GM23338 (cell line): Measurements from ENCODE around the gene RAB3IL1. TPM values are rescaled to one million over a fixed set of nuclear protein-coding genes. Genes with fewer than 3 reads are reported as not detected.

Experiments
- ATAC-seq: fragments of 200-7000 bp; cut with Tn5 transposase; 3 replicates; pipeline ENCODE4 v1.9.1; 2020
- DNase-seq: peaks from one replicate; pipeline ENCODE4 v3.0.0-alpha.2; 2015; ENCODE audit warnings: low spot score
- H2AFZ ChIP-seq: fragments of 200-600 bp; sonication (generic); 2 replicates; pipeline ENCODE4 v1.8.0; 2016; ENCODE audit warnings: antibody characterized with exemption, mild to moderate bottlenecking, moderate library complexity
- H3F3A ChIP-seq: fragments of 200-600 bp; sonication (generic); replicated peaks from 2 replicates; pipeline ENCODE4 v1.8.0; 2017; ENCODE audit warnings: antibody characterized with exemption, mixed run types, low read depth
- H3K27ac ChIP-seq: fragments of 200-600 bp; sonication (generic); 2 replicates; pipeline ENCODE4 v1.6.1; 2016; ENCODE audit warnings: low read depth
- H3K27me3 ChIP-seq: fragments of 200-600 bp; sonication (generic); 2 replicates; pipeline ENCODE4 v1.8.0; 2016; ENCODE audit warnings: mild to moderate bottlenecking, mixed run types, moderate library complexity; ENCODE audit not compliant: insufficient read depth
- H3K36me3 ChIP-seq: fragments of 200-600 bp; sonication (generic); 2 replicates; pipeline ENCODE4 v1.8.0; 2016; ENCODE audit warnings: mild to moderate bottlenecking; ENCODE audit not compliant: insufficient read depth
- H3K4me1 ChIP-seq: fragments of 200-600 bp; sonication (generic); 2 replicates; pipeline ENCODE4 v1.8.0; 2016; ENCODE audit warnings: mild to moderate bottlenecking, moderate library complexity; ENCODE audit not compliant: insufficient read depth
- H3K4me2 ChIP-seq: fragments of 200-600 bp; sonication (generic); 2 replicates; pipeline ENCODE4 v1.7.1; 2017; ENCODE audit warnings: mixed run types
- H3K4me3 ChIP-seq: fragments of 200-600 bp; sonication (generic); 2 replicates; pipeline ENCODE4 v1.6.1; 2016; ENCODE audit warnings: mixed run types
- H3K79me2 ChIP-seq: fragments of 200-600 bp; sonication (generic); replicated peaks from 2 replicates; pipeline ENCODE4 v1.8.0; 2017; ENCODE audit warnings: mild to moderate bottlenecking; ENCODE audit not compliant: insufficient read depth
- H3K9me2 ChIP-seq: fragments of 200-600 bp; sonication (generic); 2 replicates; pipeline ENCODE4 v1.8.0; 2017; ENCODE audit not compliant: insufficient read depth
- H4K20me1 ChIP-seq: fragments of 200-600 bp; sonication (generic); replicated peaks from 2 replicates; pipeline ENCODE4 v1.8.0; 2017; ENCODE audit warnings: mild to moderate bottlenecking; ENCODE audit not compliant: insufficient read depth
- H3K27ac Mint-ChIP-seq: 2 replicates; pipeline ENCODE4 v1.8.0; 2020; ENCODE audit warnings: inconsistent platforms, mild to moderate bottlenecking, moderate library complexity, mixed read lengths
- H3K27me3 Mint-ChIP-seq: 3 replicates; pipeline ENCODE4 v1.8.0; 2022; ENCODE audit warnings: low read depth, mild to moderate bottlenecking, moderate library complexity, mixed read lengths, inconsistent platforms; ENCODE audit not compliant: insufficient read depth, poor library complexity
- H3K36me3 Mint-ChIP-seq: 3 replicates; pipeline ENCODE4 v1.8.0; 2021; ENCODE audit warnings: low read depth, mild to moderate bottlenecking, inconsistent platforms, moderate library complexity, mixed read lengths
- H3K4me1 Mint-ChIP-seq: 3 replicates; pipeline ENCODE4 v1.8.0; 2020; ENCODE audit warnings: mild to moderate bottlenecking, inconsistent platforms, mixed read lengths
- H3K4me3 Mint-ChIP-seq: 3 replicates; pipeline ENCODE4 v1.8.0; 2021; ENCODE audit warnings: moderate library complexity, mild to moderate bottlenecking, inconsistent platforms, mixed read lengths
- H3K9me3 Mint-ChIP-seq: 3 replicates; pipeline ENCODE4 v1.8.0; 2020; ENCODE audit warnings: moderate library complexity, mild to moderate bottlenecking, inconsistent platforms, mixed read lengths
- CREB1 ChIP-seq: fragments of 250-450 bp; sonication (Bioruptor Pico); IDR thresholded peaks from 2 replicates; pipeline ENCODE4 v1.5.0; 2020; ENCODE audit warnings: low read depth, mild to moderate bottlenecking, moderate library complexity
- EZH2 ChIP-seq: fragments of 200-600 bp; sonication (generic); IDR thresholded peaks from one replicate; pipeline ENCODE4 v1.8.0; 2017; ENCODE audit warnings: antibody characterized with exemption, mild to moderate bottlenecking, low read depth; ENCODE audit not compliant: unreplicated experiment
- EZH2phosphoT487 ChIP-seq: fragments of 200-600 bp; sonication (generic); IDR thresholded peaks from one replicate; pipeline ENCODE4 v1.8.1; 2018; ENCODE audit warnings: antibody characterized with exemption; ENCODE audit not compliant: unreplicated experiment
- JUNB ChIP-seq: IDR thresholded peaks from one replicate; pipeline ENCODE4 v1.6.1; 2016; ENCODE audit warnings: antibody characterized with exemption; ENCODE audit not compliant: unreplicated experiment
- NANOG ChIP-seq: IDR thresholded peaks from 2 replicates; pipeline ENCODE4 v1.6.1; 2016; ENCODE audit warnings: antibody characterized with exemption, borderline replicate concordance
- POLR2AphosphoS5 ChIP-seq: IDR thresholded peaks from 2 replicates; pipeline ENCODE4 v1.6.1; 2016; ENCODE audit warnings: antibody characterized with exemption, low read depth
- STAT1 ChIP-seq: IDR thresholded peaks from one replicate; pipeline ENCODE4 v1.6.1; 2016; ENCODE audit warnings: antibody characterized with exemption; ENCODE audit not compliant: unreplicated experiment
- ZNF114 ChIP-seq: fragments of 250-450 bp; sonication (Bioruptor Pico); IDR thresholded peaks from 2 replicates; pipeline ENCODE4 v1.5.0; 2020; ENCODE audit warnings: mild to moderate bottlenecking, moderate library complexity
- ZNF331 ChIP-seq: fragments of 250-450 bp; sonication (Bioruptor Pico); IDR thresholded peaks from 2 replicates; pipeline ENCODE4 v1.5.0; 2020; ENCODE audit warnings: low read depth, mild to moderate bottlenecking, moderate library complexity
- polyA plus RNA-seq: library from polyadenylated mRNA; unstranded; fragments of >200 nt; fragmentation: Nextera tagmentation; extraction: Ambion mirVana; gene quantifications from 2 replicates; pipeline ENCODE4 v1.2.1, GENCODE V29; 2016
- total RNA-seq: library from RNA; depleted of rRNA; stranded (reverse); fragments of >200 nt; shearing (Covaris generic); gene quantifications from 2 replicates; pipeline ENCODE4 v1.2.3, GENCODE V29; 2014
- TF ChIP-seq, protein P1 (sequence below): IDR thresholded peaks from 2 replicates; pipeline ENCODE4 v1.6.1; 2016; ENCODE audit warnings: antibody characterized with exemption
- TF ChIP-seq, protein P2 (sequence below): fragments of 250-450 bp; sonication (Bioruptor Pico); IDR thresholded peaks from 2 replicates; pipeline ENCODE4 v1.5.0; 2020; ENCODE audit warnings: mild to moderate bottlenecking, moderate library complexity
- TF ChIP-seq, protein P3 (sequence below), 2 experiments: fragments of 200-600 bp in 1 of 2; sonication (generic) in 1 of 2; conservative IDR thresholded peaks; 2 replicates each; pipeline versions ENCODE4 v1.5.1 to v1.6.1; 2016 to 2017; ENCODE audit warnings: antibody characterized with exemption in 2 of 2, low read depth in 2 of 2, mild to moderate bottlenecking in 2 of 2, moderate library complexity in 1 of 2
- TF ChIP-seq, protein P4 (sequence below): IDR thresholded peaks from one replicate; pipeline ENCODE4 v1.6.1; 2018; ENCODE audit warnings: antibody characterized with exemption; ENCODE audit not compliant: unreplicated experiment

The RAB3IL1 gene
- total and polyA plus RNA-seq, 2 experiments from 2014 or later = 2.7 to 3.4 TPM

DNA sequence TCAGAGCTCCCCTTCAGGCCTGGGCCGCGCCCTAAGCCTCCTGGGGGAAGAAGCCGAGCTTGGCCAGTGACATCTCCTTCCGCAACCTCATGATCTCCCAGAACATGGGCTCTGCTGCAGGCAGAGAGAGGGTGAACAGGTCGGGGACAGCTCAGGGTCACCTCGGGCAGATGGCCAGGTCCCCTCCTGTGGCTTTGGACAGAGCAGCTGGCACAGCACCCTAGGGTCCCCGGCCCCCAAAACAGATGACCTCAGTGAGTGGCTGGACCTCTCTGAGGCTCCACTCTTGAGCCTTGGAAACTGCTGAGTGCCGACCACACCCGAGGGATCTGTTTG, 19.2 kb downstream of the RAB3IL1 start:
- Mint-ChIP-seq H3K4me3 (no peak overlapping the region), H3K4me1 (peaks cover 23% of the 10 kb centered on the region), H3K27me3 (peaks cover 10% of the 10 kb centered on the region), H3K36me3 (no peaks in the 10 kb centered on the region; the same call in 2 of the 3 replicates), H3K27ac (no peak overlapping the region), H3K9me3 (no peaks in the 10 kb centered on the region; the same call in 2 of the 3 replicates)
- Histone ChIP-seq H4K20me1 (no peaks in the 10 kb centered on the region), H3K4me1 (peaks cover 7% of the 10 kb centered on the region; the same call in 1 of the 2 replicates), H2AFZ (no peak overlapping the region), H3K4me2 (no peak overlapping the region), H3K9me2 (no peaks in the 10 kb centered on the region), H3K36me3 (no peaks in the 10 kb centered on the region), H3K27ac (no peak overlapping the region), H3K79me2 (no peaks in the 10 kb centered on the region), H3K4me3 (no peak overlapping the region), H3K27me3 (no peaks in the 10 kb centered on the region), H3F3A (no peaks in the 10 kb centered on the region)
- no peak for ATAC-seq
- no peak for TF ChIP-seq EZH2phosphoT487
- TF ChIP-seq NANOG = no peak
- TF ChIP-seq POLR2AphosphoS5 = no peak
- TF ChIP-seq ZNF331 = no peak
- TF ChIP-seq JUNB = no peak
- TF ChIP-seq, protein P1, sequence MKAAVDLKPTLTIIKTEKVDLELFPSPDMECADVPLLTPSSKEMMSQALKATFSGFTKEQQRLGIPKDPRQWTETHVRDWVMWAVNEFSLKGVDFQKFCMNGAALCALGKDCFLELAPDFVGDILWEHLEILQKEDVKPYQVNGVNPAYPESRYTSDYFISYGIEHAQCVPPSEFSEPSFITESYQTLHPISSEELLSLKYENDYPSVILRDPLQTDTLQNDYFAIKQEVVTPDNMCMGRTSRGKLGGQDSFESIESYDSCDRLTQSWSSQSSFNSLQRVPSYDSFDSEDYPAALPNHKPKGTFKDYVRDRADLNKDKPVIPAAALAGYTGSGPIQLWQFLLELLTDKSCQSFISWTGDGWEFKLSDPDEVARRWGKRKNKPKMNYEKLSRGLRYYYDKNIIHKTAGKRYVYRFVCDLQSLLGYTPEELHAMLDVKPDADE = no peak
- TF ChIP-seq, protein P2, sequence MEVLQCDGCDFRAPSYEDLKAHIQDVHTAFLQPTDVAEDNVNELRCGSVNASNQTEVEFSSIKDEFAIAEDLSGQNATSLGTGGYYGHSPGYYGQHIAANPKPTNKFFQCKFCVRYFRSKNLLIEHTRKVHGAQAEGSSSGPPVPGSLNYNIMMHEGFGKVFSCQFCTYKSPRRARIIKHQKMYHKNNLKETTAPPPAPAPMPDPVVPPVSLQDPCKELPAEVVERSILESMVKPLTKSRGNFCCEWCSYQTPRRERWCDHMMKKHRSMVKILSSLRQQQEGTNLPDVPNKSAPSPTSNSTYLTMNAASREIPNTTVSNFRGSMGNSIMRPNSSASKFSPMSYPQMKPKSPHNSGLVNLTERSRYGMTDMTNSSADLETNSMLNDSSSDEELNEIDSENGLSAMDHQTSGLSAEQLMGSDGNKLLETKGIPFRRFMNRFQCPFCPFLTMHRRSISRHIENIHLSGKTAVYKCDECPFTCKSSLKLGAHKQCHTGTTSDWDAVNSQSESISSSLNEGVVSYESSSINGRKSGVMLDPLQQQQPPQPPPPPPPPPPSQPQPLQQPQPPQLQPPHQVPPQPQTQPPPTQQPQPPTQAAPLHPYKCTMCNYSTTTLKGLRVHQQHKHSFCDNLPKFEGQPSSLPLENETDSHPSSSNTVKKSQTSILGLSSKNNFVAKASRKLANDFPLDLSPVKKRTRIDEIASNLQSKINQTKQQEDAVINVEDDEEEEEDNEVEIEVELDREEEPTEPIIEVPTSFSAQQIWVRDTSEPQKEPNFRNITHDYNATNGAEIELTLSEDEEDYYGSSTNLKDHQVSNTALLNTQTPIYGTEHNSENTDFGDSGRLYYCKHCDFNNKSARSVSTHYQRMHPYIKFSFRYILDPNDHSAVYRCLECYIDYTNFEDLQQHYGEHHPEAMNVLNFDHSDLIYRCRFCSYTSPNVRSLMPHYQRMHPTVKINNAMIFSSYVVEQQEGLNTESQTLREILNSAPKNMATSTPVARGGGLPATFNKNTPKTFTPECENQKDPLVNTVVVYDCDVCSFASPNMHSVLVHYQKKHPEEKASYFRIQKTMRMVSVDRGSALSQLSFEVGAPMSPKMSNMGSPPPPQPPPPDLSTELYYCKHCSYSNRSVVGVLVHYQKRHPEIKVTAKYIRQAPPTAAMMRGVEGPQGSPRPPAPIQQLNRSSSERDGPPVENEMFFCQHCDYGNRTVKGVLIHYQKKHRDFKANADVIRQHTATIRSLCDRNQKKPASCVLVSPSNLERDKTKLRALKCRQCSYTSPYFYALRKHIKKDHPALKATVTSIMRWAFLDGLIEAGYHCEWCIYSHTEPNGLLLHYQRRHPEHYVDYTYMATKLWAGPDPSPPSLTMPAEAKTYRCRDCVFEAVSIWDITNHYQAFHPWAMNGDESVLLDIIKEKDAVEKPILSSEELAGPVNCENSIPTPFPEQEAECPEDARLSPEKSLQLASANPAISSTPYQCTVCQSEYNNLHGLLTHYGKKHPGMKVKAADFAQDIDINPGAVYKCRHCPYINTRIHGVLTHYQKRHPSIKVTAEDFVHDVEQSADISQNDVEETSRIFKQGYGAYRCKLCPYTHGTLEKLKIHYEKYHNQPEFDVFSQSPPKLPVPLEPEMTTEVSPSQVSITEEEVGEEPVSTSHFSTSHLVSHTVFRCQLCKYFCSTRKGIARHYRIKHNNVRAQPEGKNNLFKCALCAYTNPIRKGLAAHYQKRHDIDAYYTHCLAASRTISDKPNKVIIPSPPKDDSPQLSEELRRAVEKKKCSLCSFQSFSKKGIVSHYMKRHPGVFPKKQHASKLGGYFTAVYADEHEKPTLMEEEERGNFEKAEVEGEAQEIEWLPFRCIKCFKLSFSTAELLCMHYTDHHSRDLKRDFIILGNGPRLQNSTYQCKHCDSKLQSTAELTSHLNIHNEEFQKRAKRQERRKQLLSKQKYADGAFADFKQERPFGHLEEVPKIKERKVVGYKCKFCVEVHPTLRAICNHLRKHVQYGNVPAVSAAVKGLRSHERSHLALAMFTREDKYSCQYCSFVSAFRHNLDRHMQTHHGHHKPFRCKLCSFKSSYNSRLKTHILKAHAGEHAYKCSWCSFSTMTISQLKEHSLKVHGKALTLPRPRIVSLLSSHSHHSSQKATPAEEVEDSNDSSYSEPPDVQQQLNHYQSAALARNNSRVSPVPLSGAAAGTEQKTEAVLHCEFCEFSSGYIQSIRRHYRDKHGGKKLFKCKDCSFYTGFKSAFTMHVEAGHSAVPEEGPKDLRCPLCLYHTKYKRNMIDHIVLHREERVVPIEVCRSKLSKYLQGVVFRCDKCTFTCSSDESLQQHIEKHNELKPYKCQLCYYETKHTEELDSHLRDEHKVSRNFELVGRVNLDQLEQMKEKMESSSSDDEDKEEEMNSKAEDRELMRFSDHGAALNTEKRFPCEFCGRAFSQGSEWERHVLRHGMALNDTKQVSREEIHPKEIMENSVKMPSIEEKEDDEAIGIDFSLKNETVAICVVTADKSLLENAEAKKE (CRISPR knock-in tag) = no peak
- no peak for TF ChIP-seq CREB1 (CRISPR knock-in tag)
- no peak for TF ChIP-seq ZNF114
- TF ChIP-seq, protein P3, sequence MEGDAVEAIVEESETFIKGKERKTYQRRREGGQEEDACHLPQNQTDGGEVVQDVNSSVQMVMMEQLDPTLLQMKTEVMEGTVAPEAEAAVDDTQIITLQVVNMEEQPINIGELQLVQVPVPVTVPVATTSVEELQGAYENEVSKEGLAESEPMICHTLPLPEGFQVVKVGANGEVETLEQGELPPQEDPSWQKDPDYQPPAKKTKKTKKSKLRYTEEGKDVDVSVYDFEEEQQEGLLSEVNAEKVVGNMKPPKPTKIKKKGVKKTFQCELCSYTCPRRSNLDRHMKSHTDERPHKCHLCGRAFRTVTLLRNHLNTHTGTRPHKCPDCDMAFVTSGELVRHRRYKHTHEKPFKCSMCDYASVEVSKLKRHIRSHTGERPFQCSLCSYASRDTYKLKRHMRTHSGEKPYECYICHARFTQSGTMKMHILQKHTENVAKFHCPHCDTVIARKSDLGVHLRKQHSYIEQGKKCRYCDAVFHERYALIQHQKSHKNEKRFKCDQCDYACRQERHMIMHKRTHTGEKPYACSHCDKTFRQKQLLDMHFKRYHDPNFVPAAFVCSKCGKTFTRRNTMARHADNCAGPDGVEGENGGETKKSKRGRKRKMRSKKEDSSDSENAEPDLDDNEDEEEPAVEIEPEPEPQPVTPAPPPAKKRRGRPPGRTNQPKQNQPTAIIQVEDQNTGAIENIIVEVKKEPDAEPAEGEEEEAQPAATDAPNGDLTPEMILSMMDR (conservative IDR thresholded peaks at IDR 0.05; ENCODE audit: low read depth in 2 of 2) = no peak
- no peak for TF ChIP-seq EZH2
- no peak for TF ChIP-seq STAT1
- TF ChIP-seq, protein P4, sequence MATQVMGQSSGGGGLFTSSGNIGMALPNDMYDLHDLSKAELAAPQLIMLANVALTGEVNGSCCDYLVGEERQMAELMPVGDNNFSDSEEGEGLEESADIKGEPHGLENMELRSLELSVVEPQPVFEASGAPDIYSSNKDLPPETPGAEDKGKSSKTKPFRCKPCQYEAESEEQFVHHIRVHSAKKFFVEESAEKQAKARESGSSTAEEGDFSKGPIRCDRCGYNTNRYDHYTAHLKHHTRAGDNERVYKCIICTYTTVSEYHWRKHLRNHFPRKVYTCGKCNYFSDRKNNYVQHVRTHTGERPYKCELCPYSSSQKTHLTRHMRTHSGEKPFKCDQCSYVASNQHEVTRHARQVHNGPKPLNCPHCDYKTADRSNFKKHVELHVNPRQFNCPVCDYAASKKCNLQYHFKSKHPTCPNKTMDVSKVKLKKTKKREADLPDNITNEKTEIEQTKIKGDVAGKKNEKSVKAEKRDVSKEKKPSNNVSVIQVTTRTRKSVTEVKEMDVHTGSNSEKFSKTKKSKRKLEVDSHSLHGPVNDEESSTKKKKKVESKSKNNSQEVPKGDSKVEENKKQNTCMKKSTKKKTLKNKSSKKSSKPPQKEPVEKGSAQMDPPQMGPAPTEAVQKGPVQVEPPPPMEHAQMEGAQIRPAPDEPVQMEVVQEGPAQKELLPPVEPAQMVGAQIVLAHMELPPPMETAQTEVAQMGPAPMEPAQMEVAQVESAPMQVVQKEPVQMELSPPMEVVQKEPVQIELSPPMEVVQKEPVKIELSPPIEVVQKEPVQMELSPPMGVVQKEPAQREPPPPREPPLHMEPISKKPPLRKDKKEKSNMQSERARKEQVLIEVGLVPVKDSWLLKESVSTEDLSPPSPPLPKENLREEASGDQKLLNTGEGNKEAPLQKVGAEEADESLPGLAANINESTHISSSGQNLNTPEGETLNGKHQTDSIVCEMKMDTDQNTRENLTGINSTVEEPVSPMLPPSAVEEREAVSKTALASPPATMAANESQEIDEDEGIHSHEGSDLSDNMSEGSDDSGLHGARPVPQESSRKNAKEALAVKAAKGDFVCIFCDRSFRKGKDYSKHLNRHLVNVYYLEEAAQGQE = no peak
- DNase-seq = no peak
